Adrenal gland (tissue), 12 donors: ENCODE data around the gene NFATC1. TPM values are rescaled to one million over a fixed set of nuclear protein-coding genes. Genes with fewer than 3 reads are reported as not detected.

Experiments
- DNase-seq, 7 donors: peaks; one replicate each; pipeline ENCODE4 v3.0.0-alpha.2; 2019 to 2020
- H3K27ac ChIP-seq, 5 donors: fragments of 200-600 bp; sonication (generic) in 4 of 5; 1 replicate in 3 of 5; 2 replicates in 2 of 5; pipeline versions ENCODE4 v1.5.1 to v1.8.0; 2016 to 2020; ENCODE audit warnings: mild to moderate bottlenecking in 1 of 5
- H3K27me3 ChIP-seq: fragments of 200-600 bp; 2 replicates; pipeline ENCODE4 v1.8.0; 2021
- H3K36me3 ChIP-seq, 2 donors: fragments of 200-600 bp; replicated peaks in 1 of 2; 1 replicate in 1 of 2; 2 replicates in 1 of 2; pipeline versions ENCODE4 v1.5.1 to v1.8.0; 2018 to 2022
- H3K4me1 ChIP-seq, 2 donors: fragments of 200-600 bp; replicated peaks in 1 of 2; 1 replicate in 1 of 2; 2 replicates in 1 of 2; pipeline versions ENCODE4 v1.5.1 to v1.8.0; 2018 to 2021
- H3K4me3 ChIP-seq, 4 donors: fragments of 200-600 bp; sonication (generic) in 3 of 4; one replicate each; pipeline ENCODE4 v1.5.1; 2016 to 2018
- H3K9me3 ChIP-seq, 3 donors: fragments of 200-600 bp; sonication (generic) in 1 of 3; replicated peaks in 1 of 3; 1 replicate in 2 of 3; 2 replicates in 1 of 3; pipeline versions ENCODE4 v1.5.1 to v1.8.0; 2016 to 2021
- CTCF ChIP-seq, 6 experiments: fragments of 450-650 bp in 4 of 6; fragments of 200-600 bp in 2 of 6; sonication (generic) in 1 of 6; IDR thresholded peaks; 1 replicate in 5 of 6; 2 replicates in 1 of 6; pipeline versions ENCODE4 v1.5.1 to v1.8.0; 2016 to 2021; ENCODE audit warnings: antibody characterized with exemption in 6 of 6, mild to moderate bottlenecking in 2 of 6, moderate library complexity in 1 of 6
- POLR2A ChIP-seq, 2 donors: fragments of 450-650 bp; IDR thresholded peaks; one replicate each; pipeline ENCODE4 v1.6.1; 2017; ENCODE audit warnings: antibody characterized with exemption in 2 of 2, mild to moderate bottlenecking in 2 of 2, moderate library complexity in 1 of 2
- WGBS, 4 donors: extraction: QIAGEN DNeasy Blood & Tissue Kit in 2 of 4; methylation state at CpG; one replicate each; pipeline versions ENCODE4 v1.1.5 to v1.1.7; 2013 to 2017; 5-methylcytosine and 5-hydroxymethylcytosine counted together
- intact Hi-C, 2 donors: fragments of 100-400 bp; cut with DNase I; formaldehyde crosslinking; loops; one replicate each; pipeline versions ENCODE4 v1.14.1 to v1.15.0; 2022 to 2023
- polyA plus RNA-seq, 3 donors: library from polyadenylated mRNA; stranded (reverse); fragments of 200-250 nt in 2 of 3; fragments of 350-450 nt in 1 of 3; fragmentation: Illumina TruSeq in 1 of 3; extraction: RNeasy Lipid Tissue Mini Kit (QIAGEN cat#74804) in 1 of 3; gene quantifications; one replicate each; pipeline ENCODE4 v1.2.3, GENCODE V29; 2013 to 2014
- total RNA-seq, 9 donors: library from RNA; depleted of rRNA in 4 of 9; stranded (reverse); fragments of >200 nt in 4 of 9; fragments of 120-200 nt in 1 of 9; fragmentation: NEBNext Ultra II Directional in 1 of 9; extraction: Animal tissue kit (Norgen Biotek cat#: 25700) in 1 of 9; gene quantifications; one replicate each; pipeline versions ENCODE4 v1.1.0 to v1.2.4, GENCODE V29; 2013 to 2023
- donor health status: healthy with polysubstance abuse.
- donor health status: Bipolar disorder and iron deficiency.
- donor health status: DM: yes; HTN: yes; CAD: no.
- donor health status: DM: no; HTN: no; CAD: no.
- donor health status: DM: no; HTN: no; CAD: no.
- donor health status: DM: yes; HTN: yes; CAD: no.

NFATC1 gene
- total and polyA plus RNA-seq, 12 donors: 0.50 to 20.9 (median 6.7) TPM

- Histone ChIP-seq H3K9me3 (no peaks in the 10 kb centered on the region), H3K4me1 (no peaks in the 10 kb centered on the region), H3K27me3 (no peaks in the 10 kb centered on the region), H3K27ac (no peak overlapping the region), H3K36me3 (no peaks in the 10 kb centered on the region), H3K4me3 (no peak overlapping the region)
- 90 to 95% (median 94%) methylated on average over 16 to 33 of the region's 33 CpGs for WGBS, 4 donors
- intact Hi-C loops: no loop called here
- TF ChIP-seq CTCF (IDR thresholded peaks at IDR 0.05) (no peak), POLR2A (IDR thresholded peaks at IDR 0.05) (no peak)
- DNase-seq: no peak
Observed at GRCh38 chr18:79432376-79433120, 36.8 kb downstream of the NFATC1 start.

- Histone ChIP-seq H3K9me3 (no peaks in the 10 kb centered on the region), H3K27me3 (no peaks in the 10 kb centered on the region), H3K4me3 (no peak overlapping the region), H3K36me3 (no peaks in the 10 kb centered on the region), H3K27ac (no peak overlapping the region), H3K4me1 (no peaks in the 10 kb centered on the region)
- intact Hi-C loops: no loop called here
- no peak for TF ChIP-seq CTCF (IDR thresholded peaks at IDR 0.05)
- TF ChIP-seq POLR2A (IDR thresholded peaks at IDR 0.05): no peak
- WGBS, 4 donors: 89 to 100% (median 95%) methylated on average over 7 to 27 of the region's 27 CpGs
- no peak for DNase-seq
Observed at GRCh38 chr18:79433431-79433830, 37.7 kb downstream of the NFATC1 start.

GRCh38 chr18:79434607-79435401 is 39.1 kb downstream of the NFATC1 start:
- H3K4me3 ChIP-seq: no peak overlapping the region
- H3K9me3 ChIP-seq: no peaks in the 10 kb centered on the region
- no peaks in the 10 kb centered on the region for H3K27me3 ChIP-seq
- no peaks in the 10 kb centered on the region for H3K36me3 ChIP-seq
- intact Hi-C loops: no loop called here
- no peak for DNase-seq
- no peaks in the 10 kb centered on the region for H3K4me1 ChIP-seq
- 85 to 89% (median 87%) methylated on average over 31 of the region's 31 CpGs for WGBS, 4 donors
- no peak overlapping the region for H3K27ac ChIP-seq
- no peak for TF ChIP-seq CTCF (IDR thresholded peaks at IDR 0.05)
- no peak for TF ChIP-seq POLR2A (IDR thresholded peaks at IDR 0.05)

- H3K4me1 ChIP-seq: no peaks in the 10 kb centered on the region
- H3K4me3 ChIP-seq: no peak overlapping the region
- DNase-seq: no peak
- no peaks in the 10 kb centered on the region for H3K27me3 ChIP-seq
- no peaks in the 10 kb centered on the region for H3K36me3 ChIP-seq
- intact Hi-C loops: no loop called here
- no peak overlapping the region for H3K27ac ChIP-seq
- TF ChIP-seq CTCF (IDR thresholded peaks at IDR 0.05): no peak
- TF ChIP-seq POLR2A (IDR thresholded peaks at IDR 0.05): no peak
- H3K9me3 ChIP-seq: no peaks in the 10 kb centered on the region
- 94 to 96% (median 96%) methylated on average over 22 to 37 of the region's 37 CpGs for WGBS, 4 donors
Observed at GRCh38 chr18:79436556-79437275, 41.0 kb downstream of the NFATC1 start.
